Calu3 (cell line): Measurements from ENCODE around the gene ARHGAP26. TPM values are rescaled to one million over a fixed set of nuclear protein-coding genes. Genes with fewer than 3 reads are reported as not detected.

Experiments
- BruUV-seq: library from RNA; stranded (reverse); fragments of 400-500 nt; replicated peaks from 2 replicates; lab custom pipeline; 2021; lab: Mats Ljungman, UMichigan
- CTCF ChIA-PET: fragments of 300-600 bp; sonication (Branson Sonifier 250); formaldehyde crosslinking; loops from one replicate; lab custom pipeline; 2022; ENCODE audit warnings: antibody characterized with exemption; lab: Charles Lee
- DNase-seq: peaks from one replicate; pipeline ENCODE4 v3.0.0; 2022
- H3K27ac Mint-ChIP-seq: one replicate; pipeline ENCODE4 v1.8.0; 2022; ENCODE audit warnings: mixed read lengths; ENCODE audit not compliant: unreplicated experiment
- H3K27me3 Mint-ChIP-seq: one replicate; pipeline ENCODE4 v1.8.0; 2022; ENCODE audit warnings: mixed read lengths; ENCODE audit not compliant: unreplicated experiment
- H3K36me3 Mint-ChIP-seq: one replicate; pipeline ENCODE4 v1.8.0; 2022; ENCODE audit warnings: mild to moderate bottlenecking, moderate library complexity, mixed read lengths; ENCODE audit not compliant: insufficient read depth, unreplicated experiment
- H3K4me1 Mint-ChIP-seq: one replicate; pipeline ENCODE4 v1.8.0; 2022; ENCODE audit warnings: mild to moderate bottlenecking, low read depth, mixed read lengths; ENCODE audit not compliant: unreplicated experiment
- H3K4me3 Mint-ChIP-seq: one replicate; pipeline ENCODE4 v1.8.0; 2022; ENCODE audit warnings: mild to moderate bottlenecking, low read depth, moderate library complexity, mixed read lengths; ENCODE audit not compliant: unreplicated experiment
- H3K9me3 Mint-ChIP-seq: one replicate; pipeline ENCODE4 v1.8.0; 2022; ENCODE audit warnings: low read depth, mixed read lengths; ENCODE audit not compliant: unreplicated experiment
- intact Hi-C: fragments of 100-400 bp; cut with micrococcal nuclease; formaldehyde crosslinking; loops from one replicate; pipeline ENCODE4 v1.10.0; 2022; ENCODE audit not compliant: unreplicated experiment
- total RNA-seq: library from RNA; stranded (reverse); gene quantifications from 2 replicates; pipeline ENCODE4 v1.2.3, GENCODE V29; 2022
- TF ChIP-seq, protein P1 (sequence below): fragments of 200-600 bp; IDR thresholded peaks from one replicate; pipeline ENCODE4 v1.8.0; 2022; ENCODE audit warnings: antibody characterized with exemption; ENCODE audit not compliant: unreplicated experiment

Gene ARHGAP26
- total RNA-seq, 1 experiment from 2014 or later = 118 TPM

DNA sequence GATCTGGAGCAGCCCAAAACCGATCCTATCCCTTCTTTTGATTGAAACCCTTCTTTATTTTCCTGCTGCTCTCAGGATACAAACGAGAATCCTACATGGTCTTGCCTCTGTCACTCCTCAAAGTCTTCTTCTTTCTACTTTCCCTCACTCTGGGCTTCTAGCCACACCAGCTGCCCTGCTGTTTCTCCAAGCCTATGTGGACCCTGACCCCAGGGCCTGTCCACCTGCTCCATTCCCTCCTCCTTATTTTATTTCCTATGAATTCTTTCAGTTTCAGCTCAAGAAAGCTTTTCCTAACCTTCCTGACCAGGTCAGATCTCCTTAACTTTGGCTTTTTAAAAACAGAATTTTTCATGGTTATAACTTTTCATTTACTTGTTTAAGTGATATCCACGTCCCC, 141.0 kb downstream of the ARHGAP26 start:
- Mint-ChIP-seq H3K9me3 (peaks cover 3% of the 10 kb centered on the region), H3K27ac (peak overlapping the region; percentile 0), H3K4me3 (no peak overlapping the region), H3K4me1 (peaks cover 59% of the 10 kb centered on the region), H3K27me3 (no peaks in the 10 kb centered on the region), H3K36me3 (peaks cover 44% of the 10 kb centered on the region)
- DNase-seq = no peak
- TF ChIP-seq, protein P1, sequence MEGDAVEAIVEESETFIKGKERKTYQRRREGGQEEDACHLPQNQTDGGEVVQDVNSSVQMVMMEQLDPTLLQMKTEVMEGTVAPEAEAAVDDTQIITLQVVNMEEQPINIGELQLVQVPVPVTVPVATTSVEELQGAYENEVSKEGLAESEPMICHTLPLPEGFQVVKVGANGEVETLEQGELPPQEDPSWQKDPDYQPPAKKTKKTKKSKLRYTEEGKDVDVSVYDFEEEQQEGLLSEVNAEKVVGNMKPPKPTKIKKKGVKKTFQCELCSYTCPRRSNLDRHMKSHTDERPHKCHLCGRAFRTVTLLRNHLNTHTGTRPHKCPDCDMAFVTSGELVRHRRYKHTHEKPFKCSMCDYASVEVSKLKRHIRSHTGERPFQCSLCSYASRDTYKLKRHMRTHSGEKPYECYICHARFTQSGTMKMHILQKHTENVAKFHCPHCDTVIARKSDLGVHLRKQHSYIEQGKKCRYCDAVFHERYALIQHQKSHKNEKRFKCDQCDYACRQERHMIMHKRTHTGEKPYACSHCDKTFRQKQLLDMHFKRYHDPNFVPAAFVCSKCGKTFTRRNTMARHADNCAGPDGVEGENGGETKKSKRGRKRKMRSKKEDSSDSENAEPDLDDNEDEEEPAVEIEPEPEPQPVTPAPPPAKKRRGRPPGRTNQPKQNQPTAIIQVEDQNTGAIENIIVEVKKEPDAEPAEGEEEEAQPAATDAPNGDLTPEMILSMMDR = no peak
- no TSS peak for BruUV-seq
- CTCF ChIA-PET = no interaction called here
- intact Hi-C loops = no loop called here

DNA sequence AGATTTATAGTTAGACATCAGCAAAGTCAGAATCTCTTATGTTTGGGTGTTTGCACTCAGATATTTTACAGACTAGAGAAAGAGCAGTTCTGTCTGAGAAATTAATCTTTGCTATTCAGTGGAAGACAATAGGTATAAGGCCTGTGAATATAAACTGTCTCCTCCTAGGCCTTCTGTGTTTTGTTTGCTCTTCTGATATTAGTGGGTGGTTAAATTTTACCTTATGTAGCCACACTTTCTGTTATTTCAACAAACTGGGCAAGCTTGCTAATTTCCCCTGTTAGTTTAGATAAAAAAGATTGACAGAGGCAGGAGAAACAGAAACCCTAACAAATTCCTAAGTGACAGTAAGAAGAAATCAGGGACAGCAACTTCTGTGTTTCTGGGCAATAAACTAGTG, 141.6 kb downstream of the ARHGAP26 start:
- no peak for DNase-seq
- CTCF ChIA-PET = interaction anchor here (0.6 to 2.4 kb wide), 3 partner anchors 66 to 256 kb away, joined by 3 to 9 read pairs (median 3); no protein-coding TSS in a partner anchor
- H3K9me3 Mint-ChIP-seq = peaks cover 3% of the 10 kb centered on the region
- TF ChIP-seq, protein P1 = no peak
- H3K36me3 Mint-ChIP-seq = peaks cover 39% of the 10 kb centered on the region
- no peaks in the 10 kb centered on the region for H3K27me3 Mint-ChIP-seq
- H3K4me1 Mint-ChIP-seq = peaks cover 53% of the 10 kb centered on the region
- H3K4me3 Mint-ChIP-seq = no peak overlapping the region
- peak overlapping the region; percentile 0 for H3K27ac Mint-ChIP-seq
- no TSS peak for BruUV-seq
- intact Hi-C loops = no loop called here

DNA sequence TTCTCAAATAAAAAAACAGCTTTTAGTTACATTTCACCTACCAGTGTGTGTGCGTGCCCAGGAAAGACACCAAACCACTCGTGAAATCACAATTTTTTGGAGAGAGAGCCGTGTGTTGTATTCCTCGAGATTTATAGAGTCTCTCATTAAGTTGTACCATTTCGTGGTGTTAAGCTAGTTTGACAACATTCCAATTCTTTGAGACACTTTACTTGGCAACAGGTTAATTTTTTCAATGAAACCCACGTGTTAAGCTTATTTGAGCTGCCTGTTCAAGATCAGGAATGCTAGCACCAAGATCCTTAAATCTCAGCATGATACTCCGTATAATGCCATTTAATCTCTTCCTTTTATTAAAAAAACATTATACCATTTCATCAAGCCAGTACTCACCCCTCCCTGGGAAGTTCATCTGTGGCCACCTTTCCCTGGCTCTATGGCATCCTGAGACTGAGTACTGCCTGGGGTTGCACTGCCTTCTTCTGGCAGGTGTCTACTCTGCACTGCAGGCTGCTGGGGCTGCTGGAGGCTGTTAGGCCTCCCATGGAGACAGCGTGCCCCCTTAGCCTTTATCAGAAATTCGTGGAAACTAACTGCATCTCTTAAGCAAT, 143.7 kb downstream of the ARHGAP26 start:
- Mint-ChIP-seq H3K9me3 (peaks cover 3% of the 10 kb centered on the region), H3K27ac (peak overlapping the region; percentile 63), H3K4me1 (peaks cover 52% of the 10 kb centered on the region), H3K4me3 (peak overlapping the region; percentile 24), H3K27me3 (no peaks in the 10 kb centered on the region), H3K36me3 (peaks cover 39% of the 10 kb centered on the region)
- peak; percentile 56 for DNase-seq
- no TSS peak for BruUV-seq
- CTCF ChIA-PET = interaction anchor here (0.6 to 2.4 kb wide), 13 partner anchors 9 to 258 kb away, joined by 3 to 11 read pairs (median 3); no protein-coding TSS in a partner anchor
- intact Hi-C loops = loop anchor here (2.0 kb wide), 1 partner anchor 17 kb away; no protein-coding TSS in a partner anchor
- TF ChIP-seq, protein P1 = peak; percentile 60

DNA sequence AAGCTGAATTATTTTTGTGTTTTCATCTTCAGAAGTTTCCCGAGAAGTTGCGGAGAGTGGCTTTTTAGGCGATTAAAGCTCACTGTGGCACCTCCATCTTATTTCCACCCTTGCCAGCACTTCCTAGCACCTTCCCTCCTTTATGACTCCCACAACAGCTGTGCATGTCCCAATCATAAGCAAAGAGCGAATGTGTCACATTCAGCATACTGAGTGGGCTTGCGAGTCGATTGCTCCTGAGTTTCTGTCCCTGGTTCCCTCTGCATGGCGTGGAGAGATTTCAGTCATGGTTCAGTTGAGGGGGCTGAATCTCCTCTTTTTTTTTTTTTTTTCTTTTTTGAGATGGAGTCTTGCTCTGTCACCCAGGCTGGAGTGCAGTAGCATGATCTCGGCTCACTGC, 144.9 kb downstream of the ARHGAP26 start:
- TF ChIP-seq, protein P1 = no peak
- H3K9me3 Mint-ChIP-seq = peaks cover 3% of the 10 kb centered on the region
- H3K27me3 Mint-ChIP-seq = no peaks in the 10 kb centered on the region
- BruUV-seq = no TSS peak
- H3K4me1 Mint-ChIP-seq = peaks cover 53% of the 10 kb centered on the region
- CTCF ChIA-PET = interaction anchor here (2.1 kb wide), 1 partner anchor 202 kb away, joined by 9 read pairs; no protein-coding TSS in a partner anchor
- intact Hi-C loops = loop anchor here (2.0 kb wide), 1 partner anchor 18 kb away; no protein-coding TSS in a partner anchor
- no peak overlapping the region for H3K27ac Mint-ChIP-seq
- no peak for DNase-seq
- H3K36me3 Mint-ChIP-seq = peaks cover 39% of the 10 kb centered on the region
- no peak overlapping the region for H3K4me3 Mint-ChIP-seq
